Measurements from ENCODE around the gene KRTAP4-11.

DNA sequence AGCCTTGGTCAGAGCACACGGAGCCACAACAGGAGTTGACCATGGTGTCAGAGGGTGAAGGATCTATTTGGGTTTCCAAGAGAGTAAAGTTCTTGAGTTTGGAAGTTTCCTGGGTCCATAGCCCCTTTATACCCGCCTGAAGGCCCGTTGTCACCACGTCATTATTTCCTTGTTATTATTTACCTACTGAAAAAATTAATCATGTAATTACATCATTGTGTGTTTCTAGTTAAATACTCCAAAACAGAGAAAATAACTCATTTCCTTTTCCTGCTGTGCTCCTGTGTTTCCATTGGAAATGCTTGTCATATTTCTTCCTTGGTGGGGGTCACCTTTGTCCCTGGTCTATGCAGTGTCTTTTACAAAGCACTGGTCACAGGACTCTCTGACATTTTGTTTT is 20.1 kb downstream of the KRTAP4-11 start, which contains the start of gene KRTAP4-8:
- TF ChIP-seq, protein P1, sequence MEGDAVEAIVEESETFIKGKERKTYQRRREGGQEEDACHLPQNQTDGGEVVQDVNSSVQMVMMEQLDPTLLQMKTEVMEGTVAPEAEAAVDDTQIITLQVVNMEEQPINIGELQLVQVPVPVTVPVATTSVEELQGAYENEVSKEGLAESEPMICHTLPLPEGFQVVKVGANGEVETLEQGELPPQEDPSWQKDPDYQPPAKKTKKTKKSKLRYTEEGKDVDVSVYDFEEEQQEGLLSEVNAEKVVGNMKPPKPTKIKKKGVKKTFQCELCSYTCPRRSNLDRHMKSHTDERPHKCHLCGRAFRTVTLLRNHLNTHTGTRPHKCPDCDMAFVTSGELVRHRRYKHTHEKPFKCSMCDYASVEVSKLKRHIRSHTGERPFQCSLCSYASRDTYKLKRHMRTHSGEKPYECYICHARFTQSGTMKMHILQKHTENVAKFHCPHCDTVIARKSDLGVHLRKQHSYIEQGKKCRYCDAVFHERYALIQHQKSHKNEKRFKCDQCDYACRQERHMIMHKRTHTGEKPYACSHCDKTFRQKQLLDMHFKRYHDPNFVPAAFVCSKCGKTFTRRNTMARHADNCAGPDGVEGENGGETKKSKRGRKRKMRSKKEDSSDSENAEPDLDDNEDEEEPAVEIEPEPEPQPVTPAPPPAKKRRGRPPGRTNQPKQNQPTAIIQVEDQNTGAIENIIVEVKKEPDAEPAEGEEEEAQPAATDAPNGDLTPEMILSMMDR (conservative IDR thresholded peaks at IDR 0.05), result no peak
- no peak for TF ChIP-seq ZFX (IDR thresholded peaks at IDR 0.05)
